Gastrocnemius medialis (tissue), 4 donors: ENCODE measurements around the gene APBA2. TPM values are rescaled to one million over a fixed set of nuclear protein-coding genes. Genes with fewer than 3 reads are reported as not detected.

Source experiments
- ATAC-seq, 2 donors: fragments of 150-250 bp; one replicate each; pipeline ENCODE4 v1.9.1; 2016
- DNase-seq, 2 donors: peaks; one replicate each; pipeline ENCODE4 v3.0.0-alpha.2; 2019
- H3K27ac ChIP-seq, 4 donors: fragments of 200-600 bp; sonication (generic); 1 replicate in 1 of 4; 2 replicates in 3 of 4; pipeline ENCODE4 v1.5.1; 2016 to 2018; ENCODE audit warnings: mild to moderate bottlenecking in 2 of 4, moderate library complexity in 1 of 4
- H3K27me3 ChIP-seq, 3 donors: fragments of 200-600 bp; sonication (generic) in 2 of 3; 1 replicate in 1 of 3; 2 replicates in 2 of 3; pipeline versions ENCODE4 v1.5.1 to v1.6.0; 2016 to 2019; ENCODE audit warnings: mild to moderate bottlenecking in 1 of 3, moderate library complexity in 1 of 3
- H3K36me3 ChIP-seq, 2 donors: fragments of 200-600 bp; sonication (generic) in 1 of 2; one replicate each; pipeline ENCODE4 v1.5.1; 2017 to 2018
- H3K4me1 ChIP-seq, 2 donors: fragments of 200-600 bp; sonication (generic) in 1 of 2; one replicate each; pipeline ENCODE4 v1.5.1; 2016 to 2017; ENCODE audit warnings: mild to moderate bottlenecking in 2 of 2
- H3K4me3 ChIP-seq, 4 donors: fragments of 200-600 bp; sonication (generic) in 3 of 4; 1 replicate in 1 of 4; 2 replicates in 3 of 4; pipeline ENCODE4 v1.5.1; 2016 to 2019; ENCODE audit warnings: mild to moderate bottlenecking in 2 of 4
- H3K9me3 ChIP-seq, 3 donors: fragments of 200-600 bp; sonication (generic) in 2 of 3; 1 replicate in 1 of 3; 2 replicates in 2 of 3; pipeline ENCODE4 v1.5.1; 2016 to 2019
- POLR2A ChIP-seq, 2 donors: fragments of 450-650 bp; IDR thresholded peaks; one replicate each; pipeline ENCODE4 v1.6.1; 2017; ENCODE audit warnings: antibody characterized with exemption in 2 of 2, mild to moderate bottlenecking in 2 of 2, moderate library complexity in 2 of 2
- in situ Hi-C, 4 donors: fragments of 200-750 bp; cut with MboI; loops; one replicate each; pipeline versions ENCODE4 v1.15.0 to v1.8.0; 2017; ENCODE audit warnings: low sequenced_read_pairs in 4 of 4
- intact Hi-C: fragments of 100-400 bp; cut with DNase I; formaldehyde crosslinking; loops from one replicate; pipeline ENCODE4 v1.15.1; 2023; ENCODE audit warnings: low total_unique reads
- total RNA-seq, 4 donors: library from RNA; depleted of rRNA; stranded (reverse); fragments of >200 nt; gene quantifications; one replicate each; pipeline versions ENCODE4 v1.1.0 to v1.2.3, GENCODE V29; 2016
- TF ChIP-seq, protein P1 (sequence below), 5 experiments: fragments of 450-650 bp in 3 of 5; fragments of 200-600 bp in 2 of 5; sonication (generic) in 2 of 5; IDR thresholded peaks in 4 of 5; conservative IDR thresholded peaks in 1 of 5; 1 replicate in 4 of 5; 2 replicates in 1 of 5; pipeline ENCODE4 v1.5.1; 2016 to 2019; ENCODE audit warnings: antibody characterized with exemption in 5 of 5, mild to moderate bottlenecking in 3 of 5, moderate library complexity in 3 of 5

APBA2 gene
- total RNA-seq, 4 donors from 2014 or later, result 0.19 to 0.31 TPM; not detected in 2

DNA sequence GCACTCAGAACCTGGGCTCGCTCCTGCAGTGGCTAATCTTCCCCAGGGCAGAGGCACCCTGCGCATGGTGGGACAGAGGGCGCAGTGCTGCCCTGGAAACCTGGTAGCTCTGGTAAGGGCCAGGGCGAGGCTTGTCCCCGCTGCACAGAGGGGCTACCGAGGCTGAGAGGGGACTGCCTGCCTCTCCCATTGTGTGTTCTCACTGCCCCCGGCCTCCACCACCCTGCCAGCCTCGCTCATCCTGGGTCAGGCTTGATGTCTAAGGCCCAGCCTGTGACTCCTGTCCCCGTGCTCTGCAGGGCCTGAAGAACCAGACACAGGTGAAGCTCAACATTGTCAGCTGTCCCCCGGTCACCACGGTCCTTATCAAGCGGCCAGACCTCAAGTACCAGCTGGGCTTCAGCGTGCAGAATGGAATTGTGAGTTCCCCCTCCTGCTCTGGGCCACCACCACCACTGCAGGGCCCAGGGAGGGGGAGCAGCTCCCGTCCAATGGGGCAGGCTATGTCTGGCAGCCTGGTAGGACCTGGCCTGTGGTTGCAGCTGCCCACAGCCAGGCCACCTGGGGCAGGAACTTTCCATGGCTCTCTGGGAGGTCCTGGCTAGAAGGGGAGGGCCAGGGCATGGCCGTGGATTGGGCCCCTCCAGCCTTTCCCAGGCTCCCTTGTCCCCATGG, 222.3 kb downstream of the APBA2 start:
- no peak for ATAC-seq
- in situ Hi-C loops (no loop called here), intact Hi-C loops (no loop called here)
- Histone ChIP-seq H3K27ac (no peak overlapping the region), H3K4me1 (no peaks in the 10 kb centered on the region), H3K36me3 (no peaks in the 10 kb centered on the region), H3K4me3 (no peak overlapping the region), H3K27me3 (peaks cover 0 to 3% (median 0%) of the 10 kb centered on the region in 3 donors), H3K9me3 (no peaks in the 10 kb centered on the region)
- no peak for DNase-seq
- no peak for TF ChIP-seq POLR2A (IDR thresholded peaks at IDR 0.05)
- TF ChIP-seq, protein P1, sequence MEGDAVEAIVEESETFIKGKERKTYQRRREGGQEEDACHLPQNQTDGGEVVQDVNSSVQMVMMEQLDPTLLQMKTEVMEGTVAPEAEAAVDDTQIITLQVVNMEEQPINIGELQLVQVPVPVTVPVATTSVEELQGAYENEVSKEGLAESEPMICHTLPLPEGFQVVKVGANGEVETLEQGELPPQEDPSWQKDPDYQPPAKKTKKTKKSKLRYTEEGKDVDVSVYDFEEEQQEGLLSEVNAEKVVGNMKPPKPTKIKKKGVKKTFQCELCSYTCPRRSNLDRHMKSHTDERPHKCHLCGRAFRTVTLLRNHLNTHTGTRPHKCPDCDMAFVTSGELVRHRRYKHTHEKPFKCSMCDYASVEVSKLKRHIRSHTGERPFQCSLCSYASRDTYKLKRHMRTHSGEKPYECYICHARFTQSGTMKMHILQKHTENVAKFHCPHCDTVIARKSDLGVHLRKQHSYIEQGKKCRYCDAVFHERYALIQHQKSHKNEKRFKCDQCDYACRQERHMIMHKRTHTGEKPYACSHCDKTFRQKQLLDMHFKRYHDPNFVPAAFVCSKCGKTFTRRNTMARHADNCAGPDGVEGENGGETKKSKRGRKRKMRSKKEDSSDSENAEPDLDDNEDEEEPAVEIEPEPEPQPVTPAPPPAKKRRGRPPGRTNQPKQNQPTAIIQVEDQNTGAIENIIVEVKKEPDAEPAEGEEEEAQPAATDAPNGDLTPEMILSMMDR (IDR thresholded peaks at IDR 0.05 in 4 of 5, conservative IDR thresholded peaks at IDR 0.05 in 1 of 5), result no peak

DNA sequence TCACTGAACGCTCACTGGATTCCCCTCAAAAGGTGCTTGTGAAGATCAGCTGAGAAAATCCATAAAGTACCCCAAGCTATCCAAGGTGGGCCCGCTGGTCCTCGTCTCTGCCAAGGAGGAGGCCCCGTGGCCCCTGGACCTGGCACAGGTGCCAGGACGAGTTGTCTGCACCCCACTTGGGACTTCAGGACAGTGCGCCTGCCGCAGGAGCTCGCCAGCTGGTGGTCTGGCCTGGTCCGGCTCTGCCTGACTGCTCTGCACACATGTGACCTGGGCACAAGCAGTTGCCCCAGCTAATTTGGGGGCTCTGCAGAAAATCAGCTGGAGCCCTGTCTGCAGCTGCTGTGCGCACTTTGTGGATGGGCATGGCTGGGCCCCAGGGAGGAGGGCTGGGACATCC, 224.0 kb downstream of the APBA2 start:
- ATAC-seq (no peak), DNase-seq (no peak)
- no peaks in the 10 kb centered on the region for H3K36me3 ChIP-seq
- H3K4me3 ChIP-seq, result no peak overlapping the region
- H3K4me1 ChIP-seq, result no peaks in the 10 kb centered on the region
- no peak overlapping the region for H3K27ac ChIP-seq
- TF ChIP-seq, protein P1 (IDR thresholded peaks at IDR 0.05 in 4 of 5, conservative IDR thresholded peaks at IDR 0.05 in 1 of 5), result no peak
- no peak for TF ChIP-seq POLR2A (IDR thresholded peaks at IDR 0.05)
- no peaks in the 10 kb centered on the region for H3K9me3 ChIP-seq
- intact Hi-C loops (no loop called here), in situ Hi-C loops (no loop called here)
- H3K27me3 ChIP-seq, result peaks cover 3 to 8% (median 7%) of the 10 kb centered on the region in 3 donors

DNA sequence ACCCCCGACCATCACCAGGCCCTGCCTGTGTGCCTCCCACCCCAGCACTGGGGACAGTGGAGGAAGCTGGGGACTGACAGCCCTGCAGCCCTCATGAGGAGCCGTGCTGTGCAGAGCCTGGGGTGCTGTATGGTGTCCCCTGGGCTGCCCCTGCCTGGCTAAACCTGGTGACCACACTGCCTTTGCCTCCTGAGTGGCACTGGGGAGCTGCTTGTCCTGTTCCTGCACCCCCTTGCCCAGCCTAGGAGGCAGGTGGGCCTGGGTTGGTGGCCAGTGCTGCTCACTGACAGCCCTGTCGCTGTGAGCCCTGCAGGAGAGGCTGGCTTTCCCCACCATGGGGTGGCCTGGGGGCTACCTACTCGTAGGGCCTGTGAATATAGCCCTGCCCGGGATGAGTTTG, 224.4 kb downstream of the APBA2 start:
- peaks cover 7 to 11% (median 8%) of the 10 kb centered on the region in 3 donors for H3K27me3 ChIP-seq
- intact Hi-C loops, result no loop called here

DNA sequence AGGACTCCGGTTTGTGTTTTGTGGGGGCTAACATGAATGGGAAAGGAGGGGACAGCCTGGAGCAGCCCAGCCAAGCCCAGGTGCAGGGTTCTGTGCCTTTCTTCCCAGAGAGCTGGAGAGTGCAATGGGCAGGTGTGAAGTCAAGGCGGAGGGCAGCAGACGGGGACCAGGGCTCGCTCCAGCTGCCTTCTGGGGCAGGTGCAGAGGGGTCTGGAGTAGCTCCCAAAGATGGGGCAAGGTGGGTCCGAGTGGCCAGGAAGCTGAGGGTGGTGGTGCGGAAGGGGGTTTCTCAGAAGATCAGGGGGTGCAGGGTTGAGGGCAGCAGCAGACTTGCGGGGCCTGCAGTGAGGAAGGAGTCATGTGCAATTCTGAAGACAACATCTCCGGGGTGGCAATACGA, 225.0 kb downstream of the APBA2 start:
- Histone ChIP-seq H3K27me3 (peaks cover 7 to 17% (median 13%) of the 10 kb centered on the region in 3 donors), H3K27ac (no peak overlapping the region), H3K4me1 (no peaks in the 10 kb centered on the region), H3K36me3 (no peaks in the 10 kb centered on the region), H3K9me3 (no peaks in the 10 kb centered on the region), H3K4me3 (no peak overlapping the region)
- in situ Hi-C loops (no loop called here), intact Hi-C loops (no loop called here)
- ATAC-seq, result no peak
- no peak for DNase-seq
- no peak for TF ChIP-seq POLR2A (IDR thresholded peaks at IDR 0.05)

More for the DNA sequence above, 224.4 kb downstream of the APBA2 start:
- Histone ChIP-seq H3K9me3 (no peaks in the 10 kb centered on the region), H3K27ac (no peak overlapping the region), H3K4me1 (no peaks in the 10 kb centered on the region), H3K4me3 (no peak overlapping the region), H3K36me3 (no peaks in the 10 kb centered on the region)
- DNase-seq (no peak), ATAC-seq (no peak)
- in situ Hi-C loops, result no loop called here
- TF ChIP-seq, protein P1 (IDR thresholded peaks at IDR 0.05 in 4 of 5, conservative IDR thresholded peaks at IDR 0.05 in 1 of 5), result no peak
- TF ChIP-seq POLR2A (IDR thresholded peaks at IDR 0.05), result no peak

DNA sequence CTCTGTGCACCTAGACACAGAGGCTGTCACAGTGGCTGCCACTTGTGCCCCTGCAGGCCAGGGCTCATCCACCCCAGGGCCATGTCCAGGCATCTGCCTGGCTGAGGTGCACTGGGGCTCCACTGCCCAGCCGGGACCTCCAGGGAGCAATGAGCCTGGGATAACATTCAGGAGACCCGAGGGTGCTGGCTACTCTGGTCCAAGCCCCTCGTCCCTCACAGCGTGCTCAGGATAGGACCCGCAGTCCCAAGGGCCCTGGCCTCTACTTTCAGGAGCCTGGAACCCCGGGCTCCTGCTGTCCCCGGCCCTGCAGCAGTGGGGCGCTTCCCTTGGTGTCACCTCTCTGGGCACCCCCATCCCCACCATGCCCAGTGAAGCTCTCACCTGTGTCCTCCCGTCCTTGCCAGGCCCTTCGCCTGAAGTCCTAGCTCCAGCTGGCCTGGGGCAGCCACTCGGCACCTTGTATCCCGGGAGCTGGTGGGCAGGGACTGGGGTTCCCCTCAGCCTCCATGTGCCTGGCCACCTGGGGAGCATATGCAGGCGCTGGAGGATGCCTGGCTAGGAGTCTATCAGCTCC, 226.0 kb downstream of the APBA2 start:
- Histone ChIP-seq H3K36me3 (no peaks in the 10 kb centered on the region), H3K4me3 (no peak overlapping the region), H3K27ac (no peak overlapping the region), H3K27me3 (peaks cover 7 to 19% (median 16%) of the 10 kb centered on the region in 3 donors), H3K4me1 (no peaks in the 10 kb centered on the region), H3K9me3 (no peaks in the 10 kb centered on the region)
- DNase-seq, result no peak
- no peak for ATAC-seq
- intact Hi-C loops, result no loop called here
- in situ Hi-C loops, result no loop called here
- no peak for TF ChIP-seq POLR2A (IDR thresholded peaks at IDR 0.05)
- TF ChIP-seq, protein P1 (IDR thresholded peaks at IDR 0.05 in 4 of 5, conservative IDR thresholded peaks at IDR 0.05 in 1 of 5), result no peak
